GM21381 (cell line): ENCODE measurements around the gene APOB.

ENCODE experiments used
- ATAC-seq: cut with Tn5 transposase; IDR thresholded peaks from one replicate; pipeline ENCODE4 v1.9.1; 2021; ENCODE audit warnings: mild to moderate bottlenecking, moderate library complexity; ENCODE audit not compliant: unreplicated experiment

APOB gene

GRCh38 chr2:20986024-20986939 is 57.6 kb downstream of the APOB start:
- ATAC-seq = no peak

GRCh38 chr2:20985062-20985461 is 58.8 kb downstream of the APOB start:
- no peak for ATAC-seq

- ATAC-seq = no peak
Measured at GRCh38 chr2:20984408-20984807, 59.5 kb downstream of the APOB start.

GRCh38 chr2:20983844-20984243 is 60.0 kb downstream of the APOB start:
- no peak for ATAC-seq

GRCh38 chr2:20982861-20983260 is 61.0 kb downstream of the APOB start:
- ATAC-seq = no peak

GRCh38 chr2:20977520-20978180 is 66.2 kb downstream of the APOB start:
- no peak for ATAC-seq

- ATAC-seq = no peak
Measured at GRCh38 chr2:20976527-20976926, 67.3 kb downstream of the APOB start.

GRCh38 chr2:20972792-20973565 is 70.9 kb downstream of the APOB start:
- no peak for ATAC-seq

- ATAC-seq = no peak
Measured at GRCh38 chr2:20972110-20972509, 71.8 kb downstream of the APOB start.

- ATAC-seq = no peak
Measured at GRCh38 chr2:20970068-20970467, 73.8 kb downstream of the APOB start.

- ATAC-seq = no peak
Measured at GRCh38 chr2:20966061-20966595, 77.7 kb downstream of the APOB start.

GRCh38 chr2:20965221-20965620 is 78.7 kb downstream of the APOB start:
- ATAC-seq = no peak

GRCh38 chr2:20963867-20964266 is 80.0 kb downstream of the APOB start:
- no peak for ATAC-seq

- peak; percentile 91 for ATAC-seq
Measured at GRCh38 chr2:20962939-20963557, 80.8 kb downstream of the APOB start.

- ATAC-seq = no peak
Measured at GRCh38 chr2:20961858-20962257, 82.0 kb downstream of the APOB start.

GRCh38 chr2:20960003-20960402 is 83.9 kb downstream of the APOB start:
- ATAC-seq = no peak

GRCh38 chr2:20959252-20959651 is 84.6 kb downstream of the APOB start:
- no peak for ATAC-seq

GRCh38 chr2:20957788-20958525 is 85.9 kb downstream of the APOB start:
- ATAC-seq = no peak

GRCh38 chr2:20955277-20956026 is 88.4 kb downstream of the APOB start:
- ATAC-seq = no peak
